B cell (primary cell): Measurements from ENCODE around the gene MSTO1. TPM values are rescaled to one million over a fixed set of nuclear protein-coding genes. Genes with fewer than 3 reads are reported as not detected.
"Not testable (repeated sequence)": the region's sequence is repeated elsewhere in the genome, so short reads cannot be mapped to it uniquely, and the experiment has no call there.

Experiments used
- ATAC-seq: fragments of 200-7000 bp; cut with Tn5 transposase; one replicate; pipeline ENCODE4 v1.10.0; 2021; ENCODE audit warnings: low read depth, mild to moderate bottlenecking, moderate number of reproducible peaks, moderate library complexity
- CTCF ChIA-PET: fragments of 350-600 bp; sonication (Branson Sonifier 250); formaldehyde crosslinking; loops from one replicate; lab custom pipeline; 2021; ENCODE audit warnings: antibody characterized with exemption, inconsistent platforms; lab: Charles Lee
- POLR2A ChIA-PET: fragments of 350-600 bp; sonication (Branson Sonifier 250); formaldehyde crosslinking; loops from one replicate; lab custom pipeline; 2021; ENCODE audit warnings: antibody characterized with exemption; lab: Charles Lee
- DNase-seq: peaks from one replicate; pipeline ENCODE4 v3.0.0; 2013
- H2AFZ ChIP-seq: 2 replicates; pipeline ENCODE4 v1.6.1; 2012; ENCODE audit warnings: mild to moderate bottlenecking, low read depth, low read length; ENCODE audit not compliant: insufficient read depth, poor library complexity, severe bottlenecking
- H3K27ac ChIP-seq, 2 donors: 1 replicate in 1 of 2; 2 replicates in 1 of 2; pipeline ENCODE4 v1.5.1; 2012 to 2013; ENCODE audit warnings: low read length in 2 of 2, mild to moderate bottlenecking in 2 of 2, moderate library complexity in 1 of 2
- H3K27me3 ChIP-seq, 4 experiments: fragments of 200-600 bp in 1 of 4; sonication (generic) in 1 of 4; replicated peaks in 1 of 4; 1 replicate in 2 of 4; 2 replicates in 2 of 4; pipeline versions ENCODE4 v1.6.1 to v1.7.0; 2013 to 2016; ENCODE audit warnings: low read length in 3 of 4, mild to moderate bottlenecking in 2 of 4, mixed read lengths in 1 of 4, moderate library complexity in 1 of 4; ENCODE audit not compliant: insufficient read depth in 4 of 4, control insufficient read depth in 3 of 4; ENCODE audit errors: control extremely low read depth in 1 of 4
- H3K36me3 ChIP-seq, 2 experiments: replicated peaks in 1 of 2; 1 replicate in 1 of 2; 2 replicates in 1 of 2; pipeline versions ENCODE4 v1.6.1 to v1.7.1; 2013; ENCODE audit warnings: low read length in 1 of 2; ENCODE audit not compliant: insufficient read depth in 2 of 2, control insufficient read depth in 1 of 2; ENCODE audit errors: control extremely low read depth in 1 of 2, extremely low read depth in 1 of 2
- H3K4me1 ChIP-seq, 2 donors: fragments of 200-600 bp in 1 of 2; sonication (generic) in 1 of 2; 1 replicate in 1 of 2; 2 replicates in 1 of 2; pipeline versions ENCODE4 v1.5.1 to v1.6.1; 2013 to 2017; ENCODE audit warnings: low read length in 2 of 2; ENCODE audit not compliant: control insufficient read depth in 2 of 2, insufficient read depth in 2 of 2
- H3K4me2 ChIP-seq: replicated peaks from 2 replicates; pipeline ENCODE3; 2012; ENCODE audit warnings: mild to moderate bottlenecking, low read depth, low read length; ENCODE audit not compliant: poor library complexity, severe bottlenecking
- H3K4me3 ChIP-seq, 5 experiments: fragments of 200-600 bp in 1 of 5; sonication (generic) in 1 of 5; 1 replicate in 3 of 5; 2 replicates in 2 of 5; pipeline versions ENCODE4 v1.5.1 to v1.7.0; 2011 to 2016; ENCODE audit warnings: low read length in 4 of 5, mild to moderate bottlenecking in 4 of 5, low read depth in 2 of 5, control low read depth in 1 of 5, moderate library complexity in 1 of 5; ENCODE audit not compliant: insufficient read depth in 1 of 5; ENCODE audit errors: control extremely low read depth in 1 of 5, extremely low read depth in 1 of 5
- H3K79me2 ChIP-seq: fragments of 200-600 bp; sonication (generic); one replicate; pipeline ENCODE4 v1.6.0; 2016; ENCODE audit warnings: low read length; ENCODE audit not compliant: control insufficient read depth, insufficient read depth
- H3K9ac ChIP-seq: fragments of 200-600 bp; sonication (generic); 2 replicates; pipeline ENCODE4 v1.6.1; 2017; ENCODE audit warnings: mild to moderate bottlenecking, low read length, moderate library complexity
- H3K9me3 ChIP-seq, 3 donors: one replicate each; pipeline versions ENCODE4 v1.6.1 to v1.7.1; 2013; ENCODE audit warnings: low read length in 2 of 3; ENCODE audit not compliant: control insufficient read depth in 2 of 3, insufficient read depth in 1 of 3; ENCODE audit errors: control extremely low read depth in 1 of 3
- H4K20me1 ChIP-seq: 2 replicates; pipeline ENCODE4 v1.6.0; 2012; ENCODE audit warnings: mild to moderate bottlenecking, low read length; ENCODE audit not compliant: insufficient read depth, control insufficient read depth, poor library complexity, severe bottlenecking
- H3K27ac Mint-ChIP-seq: one replicate; pipeline ENCODE4 v1.8.0; 2021; ENCODE audit warnings: mixed read lengths
- H3K27me3 Mint-ChIP-seq: one replicate; pipeline ENCODE4 v1.8.0; 2021; ENCODE audit warnings: mixed read lengths
- H3K4me1 Mint-ChIP-seq: one replicate; pipeline ENCODE4 v1.8.0; 2021; ENCODE audit warnings: mixed read lengths
- H3K4me3 Mint-ChIP-seq: one replicate; pipeline ENCODE4 v1.8.0; 2021; ENCODE audit warnings: mixed read lengths
- H3K9me3 Mint-ChIP-seq: one replicate; pipeline ENCODE4 v1.8.0; 2022; ENCODE audit warnings: mixed read lengths; ENCODE audit not compliant: insufficient read depth
- EZH2 ChIP-seq: IDR thresholded peaks from 2 replicates; pipeline ENCODE4 v1.6.1; 2012; ENCODE audit warnings: borderline replicate concordance, low read depth, mild to moderate bottlenecking, moderate library complexity, low read length; ENCODE audit not compliant: insufficient read depth, poor library complexity, severe bottlenecking
- WGBS: methylation state at CpG from one replicate; pipeline ENCODE4 v1.1.5; 2013; ENCODE audit warnings: missing lambda C conversion rate; ENCODE audit not compliant: insufficient coverage; 5-methylcytosine and 5-hydroxymethylcytosine counted together
- intact Hi-C: fragments of 100-400 bp; cut with micrococcal nuclease; formaldehyde crosslinking; loops from one replicate; pipeline ENCODE4 v1.10.0; 2022
- polyA plus RNA-seq: library from polyadenylated mRNA; depleted of rRNA; stranded (reverse); fragments of >200 nt; gene quantifications from 2 replicates; pipeline ENCODE4 v1.2.3, GENCODE V29; 2012
- total RNA-seq, 2 donors: library from RNA; stranded (reverse); fragments of 120-200 nt in 1 of 2; gene quantifications; 1 replicate in 1 of 2; 2 replicates in 1 of 2; pipeline versions ENCODE4 v1.2.3 to v1.2.4, GENCODE V29; 2013 to 2022
- TF ChIP-seq, protein P1 (sequence below): fragments of 200-600 bp; IDR thresholded peaks from one replicate; pipeline ENCODE4 v1.8.0; 2022; ENCODE audit warnings: antibody characterized with exemption, mild to moderate bottlenecking

The MSTO1 gene
- total and polyA plus RNA-seq, 2 donors (not counting 1 experiment from before 2014, with no cell fraction given), result 79.3 to 113 TPM

DNA sequence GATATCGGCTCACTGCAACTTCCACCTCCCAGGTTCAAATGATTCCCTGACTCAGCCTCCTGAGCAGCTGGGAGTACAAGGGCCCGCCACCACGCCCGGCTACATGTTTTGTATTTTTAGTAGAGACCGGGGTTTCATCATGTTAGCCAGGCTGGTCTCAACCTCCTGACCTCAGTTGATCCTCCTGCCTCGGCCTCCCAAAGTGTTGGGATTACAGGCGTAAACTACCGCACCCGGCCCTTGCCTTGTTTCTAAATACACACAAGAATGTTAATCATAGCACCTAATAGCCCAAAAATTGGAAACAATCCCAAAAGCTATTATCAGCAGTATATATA, 1.2 kb upstream of the MSTO1 start:
- ChIA-PET POLR2A (no interaction called here), CTCF (interaction anchor here (0.5 to 0.7 kb wide), 2 partner anchors 17 to 383 kb away, joined by 3 to 4 read pairs; no protein-coding TSS in a partner anchor)
- Histone ChIP-seq H3K4me3 (no peak overlapping the region), H3K79me2 (no peaks in the 10 kb centered on the region), H3K4me2 (no peak overlapping the region), H3K4me1 (peaks cover 0 to 5% of the 10 kb centered on the region in 2 donors), H3K27me3 (no peaks in the 10 kb centered on the region), H3K27ac (no peak overlapping the region), H4K20me1 (no peaks in the 10 kb centered on the region), H2AFZ (no peak overlapping the region), H3K9ac (no peak overlapping the region), H3K36me3 (no peaks in the 10 kb centered on the region), H3K9me3 (no peaks in the 10 kb centered on the region)
- DNase-seq, result no peak
- Mint-ChIP-seq H3K9me3 (no peaks in the 10 kb centered on the region), H3K4me3 (peak overlapping the region; percentile 34), H3K27ac (no peak overlapping the region), H3K4me1 (peaks cover 6% of the 10 kb centered on the region), H3K27me3 (no peaks in the 10 kb centered on the region)
- TF ChIP-seq, protein P1, sequence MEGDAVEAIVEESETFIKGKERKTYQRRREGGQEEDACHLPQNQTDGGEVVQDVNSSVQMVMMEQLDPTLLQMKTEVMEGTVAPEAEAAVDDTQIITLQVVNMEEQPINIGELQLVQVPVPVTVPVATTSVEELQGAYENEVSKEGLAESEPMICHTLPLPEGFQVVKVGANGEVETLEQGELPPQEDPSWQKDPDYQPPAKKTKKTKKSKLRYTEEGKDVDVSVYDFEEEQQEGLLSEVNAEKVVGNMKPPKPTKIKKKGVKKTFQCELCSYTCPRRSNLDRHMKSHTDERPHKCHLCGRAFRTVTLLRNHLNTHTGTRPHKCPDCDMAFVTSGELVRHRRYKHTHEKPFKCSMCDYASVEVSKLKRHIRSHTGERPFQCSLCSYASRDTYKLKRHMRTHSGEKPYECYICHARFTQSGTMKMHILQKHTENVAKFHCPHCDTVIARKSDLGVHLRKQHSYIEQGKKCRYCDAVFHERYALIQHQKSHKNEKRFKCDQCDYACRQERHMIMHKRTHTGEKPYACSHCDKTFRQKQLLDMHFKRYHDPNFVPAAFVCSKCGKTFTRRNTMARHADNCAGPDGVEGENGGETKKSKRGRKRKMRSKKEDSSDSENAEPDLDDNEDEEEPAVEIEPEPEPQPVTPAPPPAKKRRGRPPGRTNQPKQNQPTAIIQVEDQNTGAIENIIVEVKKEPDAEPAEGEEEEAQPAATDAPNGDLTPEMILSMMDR, result no peak
- TF ChIP-seq EZH2, result no peak
- ATAC-seq, result no peak
- intact Hi-C loops, result no loop called here
- 98% methylated on average over 6 of the region's 9 CpGs for WGBS

DNA sequence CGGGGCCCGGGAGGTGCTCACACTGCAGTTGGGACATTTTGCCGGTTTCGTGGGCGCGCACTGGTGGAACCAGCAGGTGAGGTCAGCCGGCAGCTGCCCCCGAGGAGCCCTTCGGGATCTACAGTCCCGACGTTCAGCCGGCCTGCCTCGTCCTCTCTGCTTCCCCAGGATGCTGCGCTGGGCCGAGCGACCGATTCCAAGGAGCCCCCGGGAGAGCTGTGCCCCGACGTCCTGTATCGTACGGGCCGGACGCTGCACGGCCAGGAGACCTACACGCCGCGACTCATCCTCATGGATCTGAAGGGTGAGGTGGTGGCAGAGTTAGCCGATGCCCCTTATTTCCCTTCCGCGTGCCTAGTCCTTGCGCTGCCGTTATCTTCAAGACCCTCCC, 234 bp downstream of the MSTO1 start:
- POLR2A ChIA-PET, result interaction anchor here (1.1 kb wide), 1 partner anchor 48 kb away, joined by 6 read pairs; the partner anchor contains the start of gene ASH1L

DNA sequence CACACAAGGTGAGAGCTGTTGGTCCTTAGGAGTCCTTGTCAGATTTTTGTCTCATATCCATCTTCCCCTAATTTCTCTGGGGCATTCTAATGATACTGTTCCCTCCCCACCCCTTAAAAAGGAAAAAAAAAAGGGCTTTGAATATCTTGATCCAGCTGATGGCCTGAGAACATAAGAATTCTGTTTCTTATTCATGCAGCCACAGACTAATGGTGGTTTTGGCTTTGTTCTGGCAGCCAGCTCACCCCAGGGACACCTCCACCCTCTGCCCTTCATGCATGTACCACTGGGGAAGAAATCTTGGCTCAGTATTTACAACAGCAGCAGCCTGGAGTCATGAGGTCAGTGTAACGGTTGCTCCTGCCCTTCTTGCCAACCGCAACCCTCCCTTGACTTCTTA, 3.2 kb downstream of the MSTO1 start:
- H3K4me2 ChIP-seq, POLR2A ChIA-PET, H3K27me3 Mint-ChIP-seq, H3K4me1 ChIP-seq, H2AFZ ChIP-seq, H3K27me3 ChIP-seq, H3K36me3 ChIP-seq, ATAC-seq, H3K4me3 ChIP-seq, H3K4me1 Mint-ChIP-seq, H3K27ac Mint-ChIP-seq, H3K27ac ChIP-seq, CTCF ChIA-PET, H4K20me1 ChIP-seq, intact Hi-C loops, H3K9me3 ChIP-seq, H3K9ac ChIP-seq, H3K9me3 Mint-ChIP-seq, H3K4me3 Mint-ChIP-seq, DNase-seq, H3K79me2 ChIP-seq: not testable (repeated sequence)
- no CpG with 5 or more reads among the region's 2 CpGs for WGBS

More for the DNA sequence above, 234 bp downstream of the MSTO1 start:
- Histone ChIP-seq H3K9ac (peak overlapping the region; percentile 67), H2AFZ (peak overlapping the region; percentile 80), H3K4me2 (peak overlapping the region; percentile 73), H3K4me3 (peak overlapping the region in 4 of 5 experiments; percentile 61 to 89 (median 78))
- Mint-ChIP-seq H3K4me3 (peak overlapping the region; percentile 99), H3K27ac (peak overlapping the region; percentile 89)
- no CpG with 5 or more reads among the region's 33 CpGs for whole genome bisulfite sequencing
- H3K27me3 Mint-ChIP-seq, CTCF ChIA-PET, H3K27ac ChIP-seq, H3K27me3 ChIP-seq, H3K79me2 ChIP-seq, H3K36me3 ChIP-seq, intact Hi-C loops, H3K4me1 Mint-ChIP-seq, H3K4me1 ChIP-seq, ATAC-seq, DNase-seq, H4K20me1 ChIP-seq, H3K9me3 ChIP-seq, H3K9me3 Mint-ChIP-seq: not testable (repeated sequence)
